DOHH2 (cell line): ENCODE results near the gene ENTPD1.

ENCODE experiments used
- H3F3A ChIP-seq: fragments of 200-600 bp; sonication (generic), shearing (Covaris generic); 2 replicates; pipeline ENCODE4 v1.6.0; 2016; ENCODE audit warnings: antibody characterized with exemption, mild to moderate bottlenecking; ENCODE audit not compliant: control insufficient read depth, insufficient read depth
- H3K27ac ChIP-seq: fragments of 200-600 bp; sonication (generic); 2 replicates; pipeline ENCODE4 v1.5.1; 2014; ENCODE audit warnings: low read depth, mild to moderate bottlenecking, low read length, moderate library complexity
- H3K27me3 ChIP-seq: fragments of 200-600 bp; sonication (generic); 2 replicates; pipeline ENCODE4 v1.6.1; 2014; ENCODE audit warnings: mild to moderate bottlenecking, low read length, mixed read lengths; ENCODE audit not compliant: control insufficient read depth
- H3K36me3 ChIP-seq: fragments of 200-600 bp; sonication (generic); 2 replicates; pipeline ENCODE4 v1.6.1; 2014; ENCODE audit warnings: mild to moderate bottlenecking, low read length, moderate library complexity, mixed read lengths; ENCODE audit not compliant: control insufficient read depth
- H3K4me1 ChIP-seq: fragments of 200-600 bp; sonication (generic); 2 replicates; pipeline ENCODE4 v1.6.1; 2014; ENCODE audit warnings: mild to moderate bottlenecking, low read length, mixed read lengths; ENCODE audit not compliant: control insufficient read depth
- H3K4me2 ChIP-seq: fragments of 200-600 bp; sonication (generic); 2 replicates; pipeline ENCODE4 v1.6.0; 2014; ENCODE audit warnings: mild to moderate bottlenecking, low read length, moderate library complexity
- H3K4me3 ChIP-seq: fragments of 200-600 bp; sonication (generic); 2 replicates; pipeline ENCODE4 v1.5.1; 2014; ENCODE audit warnings: mild to moderate bottlenecking, low read length, mixed read lengths
- H3K79me2 ChIP-seq: fragments of 200-600 bp; sonication (generic); 2 replicates; pipeline ENCODE4 v1.6.1; 2014; ENCODE audit warnings: mild to moderate bottlenecking, low read length, mixed read lengths; ENCODE audit not compliant: control insufficient read depth
- H3K9me2 ChIP-seq: fragments of 200-600 bp; sonication (generic); replicated peaks from 2 replicates; pipeline ENCODE4 v1.6.1; 2014; ENCODE audit warnings: mild to moderate bottlenecking, low read length, mixed read lengths; ENCODE audit not compliant: control insufficient read depth
- H3K9me3 ChIP-seq: fragments of 200-600 bp; sonication (generic); 2 replicates; pipeline ENCODE4 v1.6.1; 2014; ENCODE audit warnings: antibody characterized with exemption, low read length, mixed read lengths; ENCODE audit not compliant: control insufficient read depth, insufficient read depth
- H4K20me1 ChIP-seq: fragments of 200-600 bp; sonication (generic); 2 replicates; pipeline ENCODE4 v1.6.0; 2014; ENCODE audit warnings: low read depth, mild to moderate bottlenecking, antibody characterized with exemption, low read length, moderate library complexity; ENCODE audit not compliant: control insufficient read depth, insufficient read depth
- CTCF ChIP-seq: fragments of 200-600 bp; sonication (generic); IDR thresholded peaks from one replicate; pipeline ENCODE4 v1.5.1; 2014; ENCODE audit warnings: antibody characterized with exemption, mild to moderate bottlenecking, low read depth, low read length; ENCODE audit not compliant: poor library complexity, severe bottlenecking
- EZH2phosphoT487 ChIP-seq: fragments of 200-600 bp; sonication (generic); IDR thresholded peaks from 2 replicates; pipeline ENCODE4 v1.6.1; 2017; ENCODE audit warnings: borderline replicate concordance, mild to moderate bottlenecking, antibody characterized with exemption, low read length, moderate library complexity, mixed read lengths

Gene ENTPD1

GRCh38 chr10:95793401-95794045, 37.6 kb downstream of the ENTPD1 start:
- TF ChIP-seq CTCF, result no peak
- no peak for TF ChIP-seq EZH2phosphoT487
- no peaks in the 10 kb centered on the region for H3K9me3 ChIP-seq
- H3K79me2 ChIP-seq, result no peaks in the 10 kb centered on the region
- H3K27ac ChIP-seq, result no peak overlapping the region
- H3K27me3 ChIP-seq, result no peaks in the 10 kb centered on the region
- H3K4me1 ChIP-seq, result peaks cover 18% of the 10 kb centered on the region
- no peaks in the 10 kb centered on the region for H4K20me1 ChIP-seq
- H3K9me2 ChIP-seq, result no peaks in the 10 kb centered on the region
- H3K4me3 ChIP-seq, result no peak overlapping the region
- H3K4me2 ChIP-seq, result no peak overlapping the region
- no peaks in the 10 kb centered on the region for H3K36me3 ChIP-seq
- H3F3A ChIP-seq, result no peaks in the 10 kb centered on the region

- Histone ChIP-seq H4K20me1 (no peaks in the 10 kb centered on the region), H3K27me3 (no peaks in the 10 kb centered on the region), H3K79me2 (no peaks in the 10 kb centered on the region), H3K27ac (no peak overlapping the region), H3K4me1 (peaks cover 18% of the 10 kb centered on the region), H3K9me3 (no peaks in the 10 kb centered on the region), H3K4me3 (no peak overlapping the region), H3K36me3 (no peaks in the 10 kb centered on the region), H3K9me2 (no peaks in the 10 kb centered on the region), H3F3A (no peaks in the 10 kb centered on the region), H3K4me2 (no peak overlapping the region)
- TF ChIP-seq EZH2phosphoT487 (no peak), CTCF (no peak)
Measured at GRCh38 chr10:95794195-95794594, 38.2 kb downstream of the ENTPD1 start.

GRCh38 chr10:95795602-95796001, 39.6 kb downstream of the ENTPD1 start:
- H3F3A ChIP-seq, result no peaks in the 10 kb centered on the region
- H3K4me1 ChIP-seq, result peaks cover 18% of the 10 kb centered on the region
- H3K4me3 ChIP-seq, result no peak overlapping the region

More at GRCh38 chr10:95795602-95796001, 39.6 kb downstream of the ENTPD1 start:
- no peaks in the 10 kb centered on the region for H3K36me3 ChIP-seq
- no peaks in the 10 kb centered on the region for H4K20me1 ChIP-seq
- H3K27ac ChIP-seq, result no peak overlapping the region
- no peaks in the 10 kb centered on the region for H3K79me2 ChIP-seq
- H3K9me3 ChIP-seq, result no peaks in the 10 kb centered on the region
- H3K9me2 ChIP-seq, result no peaks in the 10 kb centered on the region
- H3K4me2 ChIP-seq, result no peak overlapping the region
- TF ChIP-seq CTCF (no peak), EZH2phosphoT487 (no peak)
- no peaks in the 10 kb centered on the region for H3K27me3 ChIP-seq
